NCI-H524 (cell line): ENCODE data around the gene ARMC7.
A peak's percentile ranks its signal among the peaks of the same experiment; 100 is the strongest.
"Not testable (repeated sequence)": the region's sequence is repeated elsewhere in the genome, so short reads cannot be mapped to it uniquely, and the experiment has no call there.

Experiments
- DNase-seq, 2 experiments: peaks; one replicate each; lab custom pipeline; 2025; lab: John Stamatoyannopoulos, UW

The ARMC7 gene

DNA sequence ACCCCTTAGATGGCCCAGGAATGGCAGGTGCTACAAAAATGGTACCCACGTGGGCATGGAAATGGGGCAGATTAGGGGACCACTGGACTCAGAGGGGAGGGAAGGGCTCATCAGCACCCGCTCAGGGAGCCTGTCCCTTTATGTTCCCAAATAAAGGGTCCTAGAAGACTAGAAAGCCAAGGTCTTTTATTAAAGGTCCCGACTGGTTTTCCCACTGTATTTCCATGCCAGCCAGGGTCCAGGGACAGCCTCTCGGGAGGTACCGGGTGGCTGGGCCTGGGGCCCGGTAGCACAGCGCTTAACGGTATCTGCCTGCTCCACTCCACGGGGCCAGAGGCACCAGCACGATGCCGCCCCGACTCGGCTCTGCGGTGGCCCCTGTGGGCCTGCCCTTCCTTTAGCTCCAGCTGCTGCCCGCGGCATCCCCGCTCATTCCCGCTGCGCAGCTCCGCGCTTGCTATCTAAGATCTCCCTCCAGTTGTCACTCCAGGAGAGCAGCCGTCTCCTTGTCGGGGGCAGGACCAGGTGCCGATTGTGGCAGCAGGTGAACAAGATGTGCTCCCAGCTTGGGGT lies 20.4 kb downstream of the ARMC7 start:
- no peak for DNase-seq

DNA sequence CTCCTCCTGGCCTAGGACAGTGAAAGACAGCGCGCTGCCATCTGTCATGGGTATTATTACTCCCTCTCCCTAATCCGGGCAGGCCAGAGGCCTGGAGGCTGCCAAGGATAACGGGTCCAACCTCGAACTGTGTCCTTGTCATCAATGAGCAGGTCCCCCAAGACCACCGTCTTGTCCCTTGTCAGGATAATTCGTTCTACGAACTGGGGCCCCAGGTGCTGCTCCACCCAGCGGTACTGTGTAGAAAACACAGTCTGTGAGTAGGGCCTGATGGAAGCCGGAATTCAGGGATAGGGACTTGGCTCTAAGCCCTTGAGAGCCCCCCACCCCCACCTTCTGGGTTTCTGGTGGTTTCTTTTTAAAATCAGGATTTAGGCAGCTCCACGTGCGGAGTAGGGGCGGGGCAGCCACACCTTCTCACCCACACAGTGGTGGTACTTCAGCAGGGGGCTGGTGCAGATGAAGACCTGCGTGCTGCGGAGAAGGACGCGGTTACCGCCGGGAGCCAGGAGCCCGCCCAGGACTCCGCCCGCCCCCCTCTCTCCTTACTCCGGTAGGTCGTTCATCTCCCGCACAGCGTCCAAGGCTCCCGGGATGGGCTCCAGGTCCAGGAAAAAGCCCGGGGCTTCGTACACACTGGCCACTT lies 21.0 kb downstream of the ARMC7 start:
- peak; percentile 100 for DNase-seq

DNA sequence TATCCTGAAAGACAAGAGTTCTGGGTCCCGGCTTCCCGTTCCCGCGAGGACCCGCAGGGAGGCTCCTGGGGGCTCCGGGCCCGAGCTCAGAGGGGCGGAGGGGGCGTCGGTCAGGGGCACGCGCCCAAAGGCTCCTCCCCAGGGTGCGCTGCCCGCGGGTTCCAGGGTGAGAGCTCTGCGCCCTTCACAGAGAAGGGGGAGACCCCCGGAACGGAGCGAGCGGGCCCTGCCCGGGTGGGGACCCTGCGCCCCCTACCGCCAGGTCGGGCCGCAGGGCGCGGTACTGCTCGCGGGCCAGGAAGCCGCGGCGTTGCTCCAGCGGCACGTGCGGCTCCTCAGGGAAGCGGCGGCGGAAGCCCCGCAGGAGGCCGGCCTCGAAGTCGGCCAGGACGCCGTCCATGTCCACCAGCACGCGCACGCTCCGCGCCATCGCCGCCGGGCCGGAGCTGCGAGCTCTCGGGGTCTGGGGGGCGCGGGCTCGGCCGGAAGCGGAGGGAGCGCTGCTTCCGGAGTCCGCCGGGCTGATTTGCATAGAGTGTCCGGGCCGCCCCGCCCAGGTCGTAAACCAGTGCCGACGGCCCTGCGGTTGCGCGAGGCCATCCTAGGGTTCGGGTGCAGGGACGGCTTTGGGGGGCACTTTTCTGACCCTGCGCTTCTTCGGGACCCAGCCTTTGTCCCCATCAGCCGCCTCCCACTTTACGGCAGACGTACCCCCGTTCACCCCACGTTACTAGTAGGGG lies 21.7 kb downstream of the ARMC7 start, which contains the start of gene NT5C:
Gene NT5C (minus strand): TSS at position 465 of the 740 bp plus-strand sequence. CDS start 35 bp downstream, at position 430.
- peak; percentile 84 to 92 for DNase-seq

DNA sequence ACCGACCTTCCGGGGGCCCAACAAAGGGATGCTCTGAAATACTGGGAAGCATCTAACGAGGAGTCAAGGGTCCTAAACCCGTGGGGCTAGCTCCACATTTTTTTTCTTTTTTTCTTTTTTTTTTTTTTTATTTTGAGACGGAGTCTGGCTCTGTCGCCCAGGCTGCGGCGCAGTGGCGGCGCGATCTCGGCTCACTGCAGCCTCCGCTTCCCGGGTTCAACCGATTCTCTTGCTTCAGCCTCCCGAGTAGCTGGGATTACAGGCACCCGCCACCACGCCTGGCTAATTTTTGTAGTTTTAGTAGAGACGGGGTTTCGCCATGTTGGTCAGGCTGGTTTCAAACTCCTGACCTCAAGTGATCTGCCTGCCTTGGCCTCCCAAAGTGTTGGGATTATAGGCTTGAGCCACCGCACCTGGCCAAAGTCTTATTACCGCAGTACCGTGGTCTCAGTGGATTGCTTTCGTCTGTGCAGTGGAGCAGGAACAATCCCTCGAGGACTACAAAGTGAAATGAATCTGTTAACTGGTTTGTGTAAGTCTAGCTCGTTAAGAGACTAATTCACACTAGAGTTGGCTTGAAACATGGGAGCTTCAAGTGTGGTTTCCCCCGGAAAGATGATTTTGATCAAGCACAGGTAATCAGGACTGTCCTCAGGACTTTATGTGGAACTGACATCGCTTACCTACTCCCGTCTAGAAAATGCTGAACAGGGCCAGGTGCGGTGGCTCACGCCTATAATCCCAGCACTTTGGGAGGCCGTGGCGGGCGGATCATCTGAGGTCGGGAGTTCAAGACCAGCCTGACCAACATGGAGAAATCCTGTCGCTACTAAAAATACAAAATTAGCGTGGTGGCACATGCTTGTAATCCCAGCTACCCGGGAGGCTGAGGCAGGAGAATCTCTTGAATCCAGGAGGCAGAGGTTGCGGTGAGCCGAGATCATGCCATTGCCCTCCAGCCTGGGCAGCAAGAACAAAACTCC lies 22.5 kb downstream of the ARMC7 start:
- DNase-seq: peak in 1 of 2 experiments; percentile 48

DNA sequence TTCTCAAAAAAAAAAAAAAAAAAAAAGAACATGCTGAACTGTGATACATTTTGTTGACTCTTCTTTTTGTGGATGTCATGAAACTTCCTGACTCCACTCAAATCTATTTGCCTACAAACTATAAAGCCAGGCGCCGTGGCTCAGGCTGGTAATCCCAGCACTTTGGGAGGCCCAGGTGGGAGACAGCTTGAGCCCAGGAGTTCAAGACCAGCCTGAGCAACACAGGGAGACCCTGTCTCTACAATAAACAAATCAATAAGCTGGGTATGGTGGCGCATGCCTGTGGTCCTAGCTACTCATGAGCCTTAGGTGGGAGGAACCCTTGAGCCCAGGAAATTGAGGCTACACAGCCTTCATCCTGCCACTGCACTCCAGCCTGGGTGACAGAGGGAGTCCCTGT lies 23.2 kb downstream of the ARMC7 start:
- peak in 1 of 2 experiments; percentile 28 for DNase-seq

DNA sequence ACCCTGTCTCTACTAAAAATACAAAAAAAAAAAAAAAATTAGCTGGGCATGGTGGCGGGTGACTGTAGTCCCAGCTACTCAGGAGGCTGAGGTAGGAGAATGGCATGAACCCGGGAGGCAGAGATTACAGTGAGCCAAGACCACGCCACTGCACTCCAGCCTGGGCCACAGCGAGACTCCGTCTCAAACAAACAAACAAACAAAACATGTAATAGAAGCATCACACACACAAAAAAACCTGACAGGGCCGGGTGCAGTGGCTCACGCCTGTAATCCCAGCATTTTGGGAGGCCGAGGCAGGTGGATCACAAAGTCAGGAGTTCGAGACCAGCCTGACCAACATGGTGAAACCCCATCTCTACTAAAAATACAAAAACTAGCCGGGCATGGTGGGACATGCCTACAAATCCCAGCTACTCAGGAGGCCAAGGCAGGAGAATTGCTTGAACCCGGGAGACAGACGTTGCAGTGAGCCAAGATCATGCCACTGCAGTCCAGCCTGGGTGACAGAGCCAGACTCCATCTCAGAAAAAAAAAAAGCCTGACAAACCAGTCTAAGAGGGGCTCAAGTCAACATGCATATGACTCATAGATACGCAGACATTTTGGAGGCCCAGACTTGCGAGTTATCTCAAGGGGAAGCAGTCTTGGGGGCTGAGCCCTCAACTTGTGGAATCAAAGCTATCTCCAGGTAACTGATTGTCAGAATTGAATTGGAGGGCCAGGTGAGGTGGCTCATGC lies 24.0 kb downstream of the ARMC7 start:
- peak in 1 of 2 experiments; percentile 35 for DNase-seq

DNA sequence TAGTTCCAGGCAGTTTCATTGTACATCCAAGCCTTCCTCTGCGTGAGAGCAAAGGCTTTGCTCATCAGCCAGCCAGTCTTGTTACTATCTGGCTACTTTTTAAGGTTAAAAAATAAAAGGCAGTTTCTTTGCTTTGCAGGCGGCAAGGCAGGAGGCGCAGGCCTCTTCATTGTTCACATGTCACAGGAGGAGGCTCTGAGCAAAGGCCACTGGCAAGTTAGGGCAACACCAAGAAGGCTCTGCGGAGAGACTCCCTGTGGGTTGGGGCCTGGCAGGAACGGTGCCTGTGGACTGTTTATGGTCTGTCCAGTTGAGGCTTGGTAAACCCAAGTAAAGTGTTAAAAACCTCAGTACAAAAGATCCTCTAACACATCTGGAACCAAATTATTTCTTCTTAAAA lies 25.7 kb downstream of the ARMC7 start:
- no peak for DNase-seq

DNA sequence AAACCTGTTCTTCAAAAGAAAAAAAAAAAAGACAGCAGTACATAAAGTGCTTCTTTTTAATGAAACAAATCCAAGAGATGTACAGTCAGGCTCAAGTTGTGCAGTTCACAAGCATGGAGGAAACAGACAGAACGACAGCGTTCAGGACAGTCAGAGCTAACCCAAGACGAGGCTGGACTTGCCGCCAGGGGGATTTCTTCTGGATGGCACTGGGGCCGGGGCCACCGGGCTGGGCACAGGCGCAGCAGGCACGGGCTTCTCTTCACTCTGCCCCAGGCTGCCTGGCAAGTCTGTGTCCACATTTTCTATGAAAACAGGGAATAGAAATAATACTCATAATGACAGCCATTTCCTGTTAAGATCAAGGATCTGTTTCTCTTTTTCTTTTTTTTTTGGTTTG lies 26.2 kb downstream of the ARMC7 start:
- DNase-seq: no peak

DNA sequence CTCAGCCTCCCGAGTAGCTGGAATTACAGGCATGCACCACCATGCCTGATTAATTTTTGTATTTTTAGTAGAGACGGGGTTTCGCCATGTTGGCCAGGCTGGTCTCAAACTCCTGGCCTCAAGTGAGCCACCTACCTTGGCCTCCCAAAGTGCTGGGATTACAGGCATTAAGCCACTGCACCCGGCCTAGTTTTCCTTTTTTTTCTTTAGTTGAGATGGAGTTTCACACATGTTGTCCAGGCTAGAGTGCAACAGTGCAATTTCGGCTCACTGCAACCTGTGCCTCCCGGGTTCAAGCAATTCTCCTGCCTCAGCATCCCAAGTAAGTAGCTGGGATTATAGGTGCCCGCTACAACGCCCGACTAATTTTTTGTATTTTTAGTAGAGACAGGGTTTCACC lies 28.0 kb downstream of the ARMC7 start:
- not testable (repeated sequence) for DNase-seq

DNA sequence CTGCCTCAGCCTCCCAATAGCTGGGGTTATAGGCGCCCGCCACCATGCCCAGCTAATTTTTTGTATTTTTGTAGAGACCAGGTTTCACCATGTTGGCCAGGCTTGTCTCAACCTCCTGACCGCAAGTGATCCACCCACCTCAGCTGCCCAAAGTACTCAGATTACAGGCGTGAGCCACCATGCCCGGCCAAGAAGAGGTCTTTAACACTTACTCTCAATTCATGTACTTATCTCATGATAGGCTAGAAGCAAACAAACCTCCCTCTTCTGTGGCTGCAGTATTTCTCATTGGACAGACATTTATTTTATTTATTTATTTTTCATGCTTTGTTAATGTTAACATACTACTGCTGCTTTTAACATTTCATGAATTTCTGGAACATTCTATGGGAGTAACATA lies 28.8 kb downstream of the ARMC7 start:
- DNase-seq: no peak

DNA sequence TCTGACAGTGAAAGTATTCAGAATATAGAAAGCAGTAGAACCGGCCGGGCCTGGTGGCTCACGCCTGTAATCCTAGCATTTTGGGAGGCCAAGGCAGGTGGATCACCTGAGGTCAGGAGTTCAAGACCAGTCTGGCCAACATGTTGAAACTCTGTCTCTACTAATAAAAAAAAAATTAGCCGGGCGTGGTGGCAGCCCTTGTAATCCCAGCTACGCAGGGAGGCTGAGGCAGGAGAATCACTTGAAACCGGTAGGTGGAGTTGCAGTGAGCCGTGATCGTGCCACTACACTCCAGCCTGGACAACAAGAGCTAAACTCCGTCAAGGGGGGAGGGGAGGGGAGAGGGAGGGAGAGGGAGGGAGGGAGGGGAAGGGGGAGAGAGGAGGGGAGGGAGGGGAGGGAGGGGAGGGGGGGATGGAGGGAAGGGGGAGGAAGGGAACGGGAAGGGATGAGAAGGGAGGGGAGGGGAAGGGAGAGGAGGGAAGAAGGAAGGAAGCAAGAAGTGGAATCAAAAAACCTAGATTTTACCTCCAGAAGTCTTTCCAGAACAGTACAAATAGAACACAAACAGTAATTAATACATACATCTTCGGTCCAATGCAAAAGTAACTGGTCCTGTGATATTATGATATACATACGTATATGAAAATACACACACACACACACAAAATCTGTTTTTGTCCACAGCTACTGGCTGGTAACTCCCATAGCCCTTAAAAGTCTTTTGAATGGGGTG lies 32.6 kb downstream of the ARMC7 start:
- no peak for DNase-seq

DNA sequence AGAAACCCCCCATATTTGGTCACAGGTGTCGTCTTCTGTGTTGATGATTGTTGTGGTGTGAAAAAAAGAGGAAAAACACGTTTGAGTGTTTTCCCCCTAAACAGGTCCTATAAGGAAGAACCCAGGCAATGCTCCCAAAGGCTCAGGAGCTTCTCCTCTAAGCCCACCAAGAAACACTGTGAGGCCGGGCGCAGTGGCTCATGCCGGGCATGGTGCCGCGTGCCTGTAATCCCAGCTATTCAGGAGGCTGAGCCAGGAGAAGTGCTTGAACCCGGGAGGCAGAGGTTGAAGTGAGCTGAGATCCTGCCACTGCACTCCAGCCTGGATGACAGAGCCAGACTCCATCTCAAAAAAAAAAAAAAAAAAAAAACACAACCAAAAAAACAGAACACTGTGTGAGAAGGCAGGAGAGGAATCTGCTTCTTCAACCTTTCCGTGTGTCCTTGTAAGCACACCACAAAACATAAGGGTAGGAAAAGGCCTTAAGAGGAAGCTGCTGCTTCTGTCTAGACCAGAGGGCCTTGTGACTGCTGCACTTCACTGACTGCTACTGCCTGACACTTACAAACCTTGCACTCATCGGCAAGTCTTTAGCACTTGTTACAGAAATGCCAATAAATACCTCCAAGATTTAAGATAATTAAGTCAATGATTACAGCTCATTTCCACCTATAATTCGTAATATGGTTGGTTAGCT lies 35.2 kb downstream of the ARMC7 start:
- no peak for DNase-seq

DNA sequence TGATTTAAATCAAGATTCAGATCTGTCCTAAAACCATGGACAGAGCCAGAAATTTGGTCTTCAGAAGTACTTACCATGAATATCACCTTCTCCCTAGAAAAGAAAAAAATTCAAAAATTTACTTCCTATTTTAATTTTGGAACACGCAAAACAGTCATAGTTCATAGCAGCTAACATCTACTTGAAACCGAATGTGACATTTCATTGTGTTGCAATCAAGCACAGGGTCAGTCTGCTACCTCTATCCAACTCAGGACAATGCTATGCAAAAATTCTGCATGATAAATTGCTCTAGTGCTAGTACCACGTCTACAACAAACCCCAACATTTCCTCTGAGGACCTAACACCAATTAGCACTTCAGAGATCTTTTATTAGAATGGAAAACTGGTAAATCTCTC lies 36.8 kb downstream of the ARMC7 start:
- no peak for DNase-seq

DNA sequence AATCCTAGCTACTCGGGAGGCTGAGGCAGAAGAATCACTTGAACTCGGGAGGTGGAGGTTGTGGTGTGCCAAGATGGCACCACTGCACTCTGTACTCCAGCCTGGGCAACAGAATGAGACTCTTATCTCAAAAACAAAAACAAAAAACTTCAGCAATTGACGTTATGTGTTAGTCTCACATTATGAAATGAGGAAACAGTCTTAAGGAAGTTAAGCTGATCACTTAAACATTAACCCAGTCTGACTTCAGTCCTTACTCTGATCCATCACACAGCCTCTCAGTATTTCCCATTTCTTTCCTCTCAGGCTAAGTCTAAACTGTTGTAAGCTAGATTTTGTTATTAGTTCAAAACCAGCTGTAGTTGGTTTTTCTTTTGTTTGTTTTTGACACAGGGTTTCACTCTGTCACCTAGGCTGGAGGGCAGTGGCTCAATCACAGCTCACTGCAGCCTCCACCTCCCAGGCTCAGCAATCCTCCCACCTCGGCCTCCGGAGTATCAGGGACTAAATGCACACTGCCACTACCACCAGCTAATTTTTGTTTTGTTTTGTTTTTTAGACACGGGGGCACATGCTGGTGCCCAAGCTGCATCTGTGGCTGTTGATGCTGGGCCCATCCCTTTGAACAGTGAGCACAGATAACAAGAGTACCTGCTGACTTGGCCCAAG lies 38.2 kb downstream of the ARMC7 start:
- no peak for DNase-seq

DNA sequence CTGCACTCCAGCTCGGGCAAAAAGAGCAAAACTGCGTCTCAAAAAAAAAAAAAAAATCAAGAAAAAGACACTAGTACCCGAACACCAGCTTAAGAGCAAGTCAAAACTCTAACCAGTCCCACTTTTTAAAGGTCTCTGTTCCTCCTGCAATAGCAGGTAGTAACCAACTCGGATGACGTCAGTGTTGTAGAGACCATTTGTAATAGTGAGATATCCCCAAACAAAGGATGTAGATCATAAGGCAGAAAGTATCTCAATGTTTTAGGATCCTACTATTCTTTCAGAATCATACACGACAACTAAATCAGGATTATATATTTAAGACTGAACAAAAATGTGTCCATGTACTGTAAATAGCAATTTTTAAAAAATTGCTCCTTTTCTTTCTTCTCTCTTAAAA lies 42.2 kb downstream of the ARMC7 start:
- DNase-seq: peak in 1 of 2 experiments; percentile 52

DNA sequence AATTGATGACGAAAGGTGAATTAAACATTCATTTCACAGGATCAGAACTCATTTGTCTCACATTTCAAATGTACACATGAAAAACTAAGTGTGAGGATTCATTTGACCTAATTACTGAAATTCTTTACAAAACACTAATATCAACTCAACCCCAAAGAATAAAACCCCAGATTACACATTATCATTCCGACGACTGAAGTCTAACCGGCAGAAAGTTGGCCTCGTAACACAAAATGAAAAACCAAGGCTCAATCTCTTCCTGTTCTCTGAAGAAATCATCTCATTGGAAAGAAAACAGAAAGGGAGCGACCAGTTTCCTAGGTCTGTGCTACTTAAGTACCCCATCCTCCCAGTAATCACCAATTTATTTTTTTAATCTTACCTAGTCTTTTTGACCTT lies 42.8 kb downstream of the ARMC7 start:
- DNase-seq: no peak

DNA sequence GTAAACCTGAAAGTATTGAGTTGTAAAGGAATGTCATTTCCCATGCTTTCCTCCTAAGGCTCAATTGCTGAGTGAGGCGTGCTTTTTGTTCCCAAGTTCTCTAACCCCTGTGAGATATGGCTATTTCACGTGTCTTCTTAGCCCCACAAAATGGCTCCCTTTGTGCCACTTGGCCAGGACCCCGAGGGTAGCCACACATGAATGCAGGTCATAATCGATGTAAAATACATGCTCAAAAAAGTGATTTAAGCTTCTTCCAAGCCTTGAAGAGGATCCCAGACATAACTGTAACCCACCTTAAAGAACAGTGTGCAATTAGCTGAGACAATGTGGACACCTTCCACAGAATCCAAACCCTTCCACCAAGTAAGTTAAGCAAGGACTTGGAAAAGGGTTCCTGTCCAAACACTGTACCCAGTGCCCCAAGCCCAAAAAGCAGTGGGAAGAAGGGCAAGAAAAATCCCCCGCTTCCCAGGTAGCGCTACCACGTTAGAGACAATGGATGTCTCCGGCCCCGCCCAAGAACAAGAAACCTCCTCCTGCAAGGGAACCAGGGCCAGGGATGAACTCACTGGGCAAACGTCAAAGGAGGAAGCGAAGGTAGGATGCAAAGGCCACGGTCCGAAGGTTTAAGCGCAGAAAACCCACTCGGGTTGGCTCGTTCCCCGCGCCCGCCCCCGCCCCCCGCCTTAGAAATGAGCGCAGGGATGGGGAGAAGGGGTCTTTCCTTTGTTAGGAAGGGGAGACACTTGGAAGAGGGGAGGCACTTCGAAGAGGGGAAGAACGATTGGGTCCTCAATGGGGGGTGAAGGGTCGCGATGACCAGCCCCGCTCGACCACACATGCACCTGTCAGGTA lies 43.4 kb downstream of the ARMC7 start:
- DNase-seq: peak; percentile 59 to 61

DNA sequence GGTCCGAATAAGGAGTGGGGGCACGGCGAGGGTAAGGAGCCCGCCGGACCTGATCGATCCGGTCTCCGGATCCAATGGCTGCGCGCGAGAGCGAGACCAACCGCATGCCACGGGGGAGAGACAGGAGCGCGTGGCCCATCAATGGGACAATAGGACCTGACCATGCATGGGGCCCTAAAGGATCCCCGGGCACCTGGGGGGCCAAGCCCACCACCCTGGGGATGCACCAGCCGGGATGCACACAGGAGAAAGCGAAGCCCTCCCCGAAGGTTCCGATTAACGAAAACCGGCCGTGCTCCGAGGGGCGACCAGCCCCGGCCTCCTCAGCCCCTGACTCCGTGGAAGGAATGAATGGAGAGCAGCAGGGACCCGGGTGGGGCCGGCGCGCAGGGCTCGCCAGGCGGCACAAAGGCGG lies 44.0 kb downstream of the ARMC7 start:
- DNase-seq: peak; percentile 50 to 59
